Inflammatory macrophage treated with lipopolysaccharide for 1 hour (primary cell): ENCODE data around the gene TGFB2.

ENCODE experiments used
- DNase-seq, 2 donors: peaks; one replicate each; pipeline ENCODE4 v3.0.0-alpha.2; 2020 to 2022

TGFB2 gene

GRCh38 chr1:218431476-218431875 lies 86.3 kb downstream of the TGFB2 start:
- no peak for DNase-seq

GRCh38 chr1:218433744-218434143 lies 88.6 kb downstream of the TGFB2 start:
- no peak for DNase-seq

DNA sequence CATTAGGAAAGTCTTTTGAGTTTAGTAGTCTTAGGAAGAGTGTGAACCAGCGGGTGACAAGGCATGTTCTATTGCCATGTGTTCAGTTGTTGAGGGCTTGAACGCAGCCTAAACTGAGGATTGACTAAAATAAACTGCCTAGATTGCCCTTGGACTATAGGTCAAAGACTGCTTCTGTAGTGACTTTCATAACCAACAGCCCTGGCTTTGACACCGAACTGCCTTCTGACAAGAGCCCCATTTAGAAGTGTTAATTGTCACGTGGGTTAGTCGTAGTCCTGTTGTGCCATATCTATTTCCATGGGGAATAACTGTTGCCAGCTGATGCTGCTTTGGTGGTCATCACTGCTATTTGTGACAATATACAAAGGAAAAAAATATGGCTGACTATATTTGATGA lies 90.4 kb downstream of the TGFB2 start:
- no peak for DNase-seq

DNA sequence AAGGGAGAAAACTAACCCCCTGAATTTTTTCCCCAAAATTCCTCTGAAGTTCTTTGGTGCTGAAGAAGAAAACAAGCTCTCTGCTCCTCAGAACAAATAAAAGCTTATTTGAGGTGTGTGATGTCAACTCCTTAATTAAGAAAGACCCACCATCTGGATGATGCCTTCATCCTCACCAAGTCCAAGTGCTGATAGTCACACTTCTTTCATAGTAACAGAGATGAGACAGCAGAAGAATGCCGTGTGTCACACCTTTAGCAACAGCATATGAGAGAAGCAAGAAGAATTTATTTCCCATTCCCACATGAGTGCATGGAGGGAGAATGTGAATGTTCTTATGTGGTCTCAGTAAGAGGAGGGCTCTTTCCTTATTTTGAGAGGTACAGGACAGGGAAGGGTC lies 91.2 kb downstream of the TGFB2 start:
- DNase-seq, result no peak

- DNase-seq, result no peak
These were observed 91.9 kb downstream of the TGFB2 start for GRCh38 chr1:218436997-218437396.

- no peak for DNase-seq
These were observed 94.6 kb downstream of the TGFB2 start for GRCh38 chr1:218439541-218440295.

DNA sequence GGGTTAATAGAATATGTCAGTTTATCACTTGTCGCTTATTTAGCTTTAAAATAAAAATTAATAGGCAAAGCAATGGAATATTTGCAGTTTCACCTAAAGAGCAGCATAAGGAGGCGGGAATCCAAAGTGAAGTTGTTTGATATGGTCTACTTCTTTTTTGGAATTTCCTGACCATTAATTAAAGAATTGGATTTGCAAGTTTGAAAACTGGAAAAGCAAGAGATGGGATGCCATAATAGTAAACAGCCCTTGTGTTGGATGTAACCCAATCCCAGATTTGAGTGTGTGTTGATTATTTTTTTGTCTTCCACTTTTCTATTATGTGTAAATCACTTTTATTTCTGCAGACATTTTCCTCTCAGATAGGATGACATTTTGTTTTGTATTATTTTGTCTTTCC lies 98.1 kb downstream of the TGFB2 start:
- no peak for DNase-seq

DNA sequence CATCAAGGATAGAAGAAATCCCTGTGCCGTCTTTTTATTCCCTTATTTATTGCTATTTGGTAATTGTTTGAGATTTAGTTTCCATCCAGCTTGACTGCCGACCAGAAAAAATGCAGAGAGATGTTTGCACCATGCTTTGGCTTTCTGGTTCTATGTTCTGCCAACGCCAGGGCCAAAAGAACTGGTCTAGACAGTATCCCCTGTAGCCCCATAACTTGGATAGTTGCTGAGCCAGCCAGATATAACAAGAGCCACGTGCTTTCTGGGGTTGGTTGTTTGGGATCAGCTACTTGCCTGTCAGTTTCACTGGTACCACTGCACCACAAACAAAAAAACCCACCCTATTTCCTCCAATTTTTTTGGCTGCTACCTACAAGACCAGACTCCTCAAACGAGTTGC lies 99.0 kb downstream of the TGFB2 start:
- no peak for DNase-seq

- DNase-seq, result no peak
These were observed 99.5 kb downstream of the TGFB2 start for GRCh38 chr1:218444588-218444987.

DNA sequence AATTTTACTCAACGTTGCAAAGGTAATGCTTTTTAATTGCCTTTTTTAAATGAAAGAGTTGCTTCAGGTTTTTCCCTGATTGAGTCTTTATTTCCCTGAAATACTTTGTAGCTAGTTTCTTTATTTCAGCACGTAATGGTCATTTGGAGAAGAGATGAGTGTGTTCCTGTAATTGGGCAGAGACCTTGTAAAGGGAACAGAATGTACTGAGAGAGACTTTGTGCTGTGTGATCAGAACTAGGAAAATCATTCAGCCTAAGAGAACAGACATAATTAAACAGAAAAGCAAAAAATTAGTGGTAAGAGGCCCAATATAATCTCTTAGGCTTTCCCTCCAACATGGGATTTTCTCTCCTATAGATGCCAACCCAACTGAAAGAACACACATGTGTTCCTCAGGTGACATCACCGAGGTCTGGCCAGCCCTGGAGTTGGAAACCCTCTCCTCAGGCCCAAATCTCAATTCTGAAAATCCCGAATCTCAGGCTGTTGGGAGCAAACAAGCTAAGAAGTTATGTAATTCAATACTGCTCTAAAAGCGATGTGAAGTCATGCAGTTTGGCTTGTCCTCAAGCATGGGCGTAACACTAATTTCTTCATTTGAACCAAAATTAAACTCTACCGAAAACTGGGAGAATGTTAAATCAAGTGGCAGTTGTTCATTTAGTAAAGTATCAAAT lies 102.0 kb downstream of the TGFB2 start:
- no peak for DNase-seq

- DNase-seq, result no peak
These were observed 106.3 kb downstream of the TGFB2 start for GRCh38 chr1:218451415-218451814.

DNA sequence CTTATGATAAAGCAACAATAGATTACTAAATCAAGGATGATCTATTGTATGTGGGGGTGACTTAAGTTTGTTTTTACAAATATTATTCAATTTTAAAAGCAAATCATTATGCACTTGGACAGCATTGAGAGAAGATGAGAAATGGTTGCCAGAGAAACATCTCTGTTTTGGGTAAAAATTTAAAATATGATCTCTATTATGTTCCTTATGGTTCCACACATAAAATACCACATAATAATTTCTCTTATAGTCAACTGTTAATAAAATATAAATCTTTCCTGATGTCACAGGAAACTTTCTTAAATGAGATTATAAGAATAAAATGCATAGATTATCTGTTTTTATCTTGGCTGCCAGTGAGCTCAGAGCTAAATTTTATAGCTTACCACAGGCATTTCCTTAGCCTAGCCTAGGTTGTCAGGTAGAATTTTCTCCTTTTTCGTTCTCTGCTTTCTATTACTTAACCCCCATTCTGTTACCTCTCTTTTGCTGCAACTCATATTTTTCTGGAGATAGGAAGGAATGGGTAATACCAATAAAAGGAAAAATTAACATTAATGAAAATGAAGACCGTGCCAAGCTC lies 109.7 kb downstream of the TGFB2 start:
- DNase-seq, result no peak

GRCh38 chr1:218456444-218456843 lies 111.3 kb downstream of the TGFB2 start:
- DNase-seq, result peak; percentile 18 to 54

DNA sequence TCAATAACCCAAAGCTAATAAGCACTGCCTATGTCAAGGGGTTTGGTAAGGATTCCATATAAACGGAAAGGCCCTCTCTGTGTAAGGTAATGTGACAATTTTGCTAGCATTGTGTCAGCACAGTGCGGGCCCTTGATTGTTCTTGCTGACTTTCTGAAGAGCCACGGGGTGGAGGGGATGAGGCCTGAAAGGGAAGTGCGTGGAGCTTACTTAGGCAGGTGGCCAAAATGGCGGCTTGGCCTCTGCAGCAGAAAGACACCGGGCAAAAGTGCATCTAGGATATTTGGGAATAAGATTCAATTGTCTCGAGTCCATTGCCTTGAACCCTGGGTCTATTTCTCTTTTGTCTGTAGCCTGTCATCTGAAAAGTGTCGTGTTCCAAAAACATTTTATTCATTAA lies 114.3 kb downstream of the TGFB2 start:
- DNase-seq, result no peak

- DNase-seq, result no peak
These were observed 115.0 kb downstream of the TGFB2 start for GRCh38 chr1:218459878-218460711.

DNA sequence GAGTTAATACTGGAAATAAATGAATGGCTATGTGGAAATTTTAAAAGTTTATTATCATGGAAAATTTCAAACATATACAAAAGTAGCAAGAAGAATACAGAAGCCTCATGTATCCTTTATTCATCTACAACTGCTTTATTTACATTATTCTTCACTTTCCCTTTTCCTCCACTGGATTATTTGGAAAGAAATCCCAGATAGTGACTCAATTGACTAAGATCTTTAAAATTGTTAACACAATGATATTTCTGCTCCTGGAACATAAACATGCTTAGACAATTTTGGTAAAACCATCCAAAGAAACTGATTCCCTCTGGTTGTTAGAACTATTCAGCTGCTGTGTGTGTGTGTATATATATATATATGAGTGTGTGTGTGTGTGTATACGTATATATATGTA lies 116.2 kb downstream of the TGFB2 start:
- DNase-seq, result no peak

- DNase-seq, result no peak
These were observed 117.0 kb downstream of the TGFB2 start for GRCh38 chr1:218462116-218462515.

- DNase-seq, result no peak
These were observed 117.5 kb downstream of the TGFB2 start for GRCh38 chr1:218462587-218462986.

DNA sequence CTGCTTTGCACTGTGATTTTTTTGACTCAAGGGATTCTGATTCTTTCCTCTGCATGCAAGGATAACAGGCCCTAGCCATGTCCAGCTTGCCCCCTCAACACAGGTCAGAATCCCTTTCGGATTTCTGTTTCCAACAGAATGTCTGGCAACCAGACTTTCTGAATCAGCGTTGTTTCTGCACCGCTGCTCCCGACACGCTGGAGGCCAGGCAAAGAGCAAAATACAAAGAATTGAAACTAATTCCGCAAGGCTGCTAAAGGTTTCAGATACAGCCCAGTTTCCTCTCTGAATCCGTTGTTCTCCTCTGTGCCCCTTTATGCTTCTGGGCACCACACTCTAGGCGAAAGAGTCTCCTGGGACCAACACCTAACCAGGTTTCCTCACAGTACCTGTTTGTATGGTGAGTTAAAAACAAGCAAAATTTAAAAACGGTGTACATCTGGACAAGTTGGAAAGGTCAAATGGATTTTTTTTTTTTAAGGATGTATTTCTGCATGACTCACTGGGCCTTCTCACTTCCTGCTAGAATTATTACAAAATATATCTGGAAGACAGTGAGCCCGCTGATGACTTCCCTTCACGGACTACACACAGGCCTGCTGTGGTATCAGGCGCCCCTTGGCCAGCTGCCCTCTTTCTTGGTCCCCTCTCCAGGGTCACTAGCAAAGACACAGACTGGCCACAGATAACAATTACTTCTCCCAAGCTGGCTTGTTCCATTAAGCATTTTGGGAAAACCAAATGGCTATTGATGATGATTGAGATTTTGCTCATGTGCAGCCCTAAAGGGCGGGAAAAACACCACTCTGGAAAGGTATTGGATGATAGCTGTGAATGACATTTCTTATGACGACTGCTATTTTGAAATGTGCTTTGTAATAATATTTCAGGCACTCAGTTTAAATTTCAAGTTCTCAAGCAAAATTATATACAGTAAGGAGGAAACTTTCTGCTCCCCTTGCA lies 118.3 kb downstream of the TGFB2 start:
- DNase-seq, result peak; percentile 58 to 67

- no peak for DNase-seq
These were observed 119.7 kb downstream of the TGFB2 start for GRCh38 chr1:218464871-218465270.

GRCh38 chr1:218466341-218467010 lies 121.3 kb downstream of the TGFB2 start:
- DNase-seq, result no peak
